NK-92 (cell line): ENCODE measurements around the gene FAM168A.

Experiments
- DNase-seq: peaks from one replicate; lab custom pipeline; 2025; ENCODE audit not compliant: unreplicated experiment; lab: John Stamatoyannopoulos, UW

FAM168A gene

GRCh38 chr11:73392108-73393010, 205.6 kb downstream of the FAM168A start:
- no peak for DNase-seq

GRCh38 chr11:73391665-73392064, 206.2 kb downstream of the FAM168A start:
- DNase-seq, result no peak

- no peak for DNase-seq
Observed at GRCh38 chr11:73390601-73391565, 207.0 kb downstream of the FAM168A start.

GRCh38 chr11:73389916-73390315, 208.0 kb downstream of the FAM168A start:
- no peak for DNase-seq

- DNase-seq, result no peak
Observed at GRCh38 chr11:73389134-73389525, 208.8 kb downstream of the FAM168A start.

- DNase-seq, result no peak
Observed at GRCh38 chr11:73388265-73389133, 209.4 kb downstream of the FAM168A start.

GRCh38 chr11:73387594-73388264, 210.2 kb downstream of the FAM168A start:
- DNase-seq, result no peak

- no peak for DNase-seq
Observed at GRCh38 chr11:73386546-73386945, 211.4 kb downstream of the FAM168A start.

- no peak for DNase-seq
Observed at GRCh38 chr11:73386016-73386415, 211.9 kb downstream of the FAM168A start.

GRCh38 chr11:73384872-73385689, 212.8 kb downstream of the FAM168A start:
- no peak for DNase-seq

- no peak for DNase-seq
Observed at GRCh38 chr11:73384531-73384871, 213.4 kb downstream of the FAM168A start.

- no peak for DNase-seq
Observed at GRCh38 chr11:73384125-73384441, 213.8 kb downstream of the FAM168A start.

- DNase-seq, result no peak
Observed at GRCh38 chr11:73383249-73384124, 214.4 kb downstream of the FAM168A start.

GRCh38 chr11:73382747-73383146, 215.2 kb downstream of the FAM168A start:
- no peak for DNase-seq

- no peak for DNase-seq
Observed at GRCh38 chr11:73382183-73382582, 215.7 kb downstream of the FAM168A start.

- no peak for DNase-seq
Observed at GRCh38 chr11:73381589-73381988, 216.3 kb downstream of the FAM168A start.

GRCh38 chr11:73380897-73381410, 217.0 kb downstream of the FAM168A start:
- DNase-seq, result no peak

- no peak for DNase-seq
Observed at GRCh38 chr11:73380331-73380730, 217.6 kb downstream of the FAM168A start.
